Measurements from ENCODE around the gene C2orf15.
A peak's percentile ranks its signal among the peaks of the same experiment; 100 is the strongest.
"Not testable (repeated sequence)": the region's sequence is repeated elsewhere in the genome, so short reads cannot be mapped to it uniquely, and the experiment has no call there.

Gene C2orf15

GRCh38 chr2:99169534-99169933 lies 28.0 kb downstream of the C2orf15 start:
- peaks cover 67% of the 10 kb centered on the region for H3K36me3 ChIP-seq (ENCODE audit: control insufficient read depth, insufficient read depth, low read length, severe bottlenecking)
- H3K4me1 ChIP-seq (ENCODE audit: control insufficient read depth, insufficient read depth, low read length), result no peaks in the 10 kb centered on the region
- no peak overlapping the region for H3K4me3 ChIP-seq (ENCODE audit: low read length)
- no peak overlapping the region for H3K9ac ChIP-seq (ENCODE audit: low read length)
- DNase-seq (ENCODE audit: low read depth), result no peak
- no peaks in the 10 kb centered on the region for H3K9me3 ChIP-seq (ENCODE audit: control insufficient read depth, low read length)
- no peaks in the 10 kb centered on the region for H3K27me3 ChIP-seq (replicated peaks; ENCODE audit: control insufficient read depth, insufficient read depth, low read length)

DNA sequence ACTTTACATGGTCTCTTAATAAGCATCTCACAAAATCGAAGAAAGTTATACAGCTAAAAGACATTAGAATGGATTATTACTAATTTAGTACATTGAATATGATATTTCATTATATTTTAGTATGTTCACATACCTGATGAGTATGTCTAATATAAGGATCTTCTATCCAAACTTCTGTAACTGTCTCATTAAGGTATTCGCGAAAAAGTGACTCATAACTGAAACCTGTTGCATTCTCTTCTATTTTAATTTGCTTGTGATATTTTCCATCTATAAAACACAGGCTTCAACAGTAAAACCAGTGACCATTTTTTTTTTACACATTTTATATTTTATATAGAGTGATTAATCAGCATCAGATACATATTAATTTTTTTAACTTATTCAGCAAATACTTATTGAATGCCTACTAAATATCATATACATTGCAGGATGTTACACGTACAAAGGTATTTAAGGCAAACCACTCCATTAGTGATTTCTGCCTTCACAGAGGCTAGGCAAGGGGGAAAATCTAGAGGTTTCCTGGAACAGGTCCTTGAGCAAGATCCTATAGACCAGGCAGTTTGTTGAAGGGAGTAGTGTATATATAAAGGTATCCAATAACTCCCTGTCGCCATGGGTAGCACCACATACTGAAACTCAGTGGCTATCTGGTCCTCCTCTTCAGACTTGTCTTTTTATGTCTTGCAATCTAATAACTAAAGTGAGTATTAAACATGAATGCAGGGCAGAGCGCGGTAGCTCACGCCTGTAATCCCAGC lies 30.1 kb downstream of the C2orf15 start:
- Histone ChIP-seq H3K27me3 (replicated peaks; ENCODE audit: control insufficient read depth, insufficient read depth, low read length) (no peaks in the 10 kb centered on the region), H3K36me3 (ENCODE audit: control insufficient read depth, insufficient read depth, low read length, severe bottlenecking) (peaks cover 58% of the 10 kb centered on the region)

DNA sequence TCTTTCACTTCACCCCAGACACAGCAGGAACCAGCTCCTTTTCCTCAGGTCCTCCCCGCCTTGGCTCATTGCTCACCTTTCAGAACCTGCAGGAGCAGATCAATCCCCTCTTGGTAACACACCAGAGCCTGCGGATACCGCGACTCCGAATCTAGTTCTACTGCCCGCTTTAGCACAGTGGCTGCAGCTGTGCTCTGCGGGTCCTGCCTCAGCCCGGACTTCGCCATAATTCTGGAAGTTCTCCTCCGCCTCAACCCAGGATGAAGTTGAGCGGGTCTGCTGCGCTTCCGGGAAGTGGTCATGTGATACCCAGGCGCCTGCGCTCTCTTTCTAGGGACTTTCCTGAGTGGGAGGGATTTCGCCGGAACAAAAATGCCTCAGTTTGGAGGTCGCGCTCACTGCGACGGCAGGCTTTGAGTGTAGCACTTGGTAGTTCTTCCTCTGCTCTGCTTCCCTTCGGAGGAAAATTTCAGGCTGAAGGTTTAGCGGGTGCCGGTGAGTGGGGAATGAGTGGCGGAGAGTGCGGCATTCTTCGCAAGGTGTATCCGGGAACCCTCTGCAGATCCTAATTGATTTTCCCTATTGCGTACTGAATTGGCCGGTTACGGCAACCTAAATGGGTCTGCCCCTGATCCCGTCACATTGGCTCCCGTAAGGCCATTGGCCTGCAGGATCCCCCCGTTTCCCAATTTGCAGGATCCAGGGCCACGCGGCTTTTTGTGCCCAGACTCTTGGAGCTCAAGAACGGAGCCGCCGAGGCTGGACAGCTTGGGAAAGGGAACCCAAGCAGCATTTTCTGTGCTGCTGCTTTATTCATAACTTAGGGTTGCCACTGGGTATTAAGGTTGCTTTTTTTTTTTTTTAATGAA lies 39.5 kb downstream of the C2orf15 start, which contains the start of the genes MITD1 and MRPL30:
TSS of gene MITD1 (minus strand) at position 304 of the 869 bp plus-strand sequence. CDS start at position 227, 77 bp downstream.
TSS of gene MRPL30 (plus strand) at position 430 of the 869 bp plus-strand sequence. CDS start 5,020 bp downstream, outside the sequence.
- H3K4me3 ChIP-seq (ENCODE audit: low read length), result peak within 1 kb of the TSS; percentile 94
- no peaks in the 10 kb centered on the region for H3K36me3 ChIP-seq (ENCODE audit: control insufficient read depth, insufficient read depth, low read length, severe bottlenecking)
- H3K9ac ChIP-seq (ENCODE audit: low read length), result peak within 1 kb of the TSS; percentile 92
- peak; percentile 98 for DNase-seq (ENCODE audit: low read depth)
- H3K27me3 ChIP-seq (replicated peaks; ENCODE audit: control insufficient read depth, insufficient read depth, low read length), result no peaks in the 10 kb centered on the region
- peaks cover 34% of the 10 kb centered on the region for H3K4me1 ChIP-seq (ENCODE audit: control insufficient read depth, insufficient read depth, low read length)
- no peaks in the 10 kb centered on the region for H3K9me3 ChIP-seq (ENCODE audit: control insufficient read depth, low read length)

More for the DNA sequence above, 30.1 kb downstream of the C2orf15 start:
- no peak for DNase-seq (ENCODE audit: low read depth)
- Histone ChIP-seq H3K9ac (ENCODE audit: low read length) (no peak overlapping the region), H3K4me3 (ENCODE audit: low read length) (no peak overlapping the region), H3K4me1 (ENCODE audit: control insufficient read depth, insufficient read depth, low read length) (no peaks in the 10 kb centered on the region), H3K9me3 (ENCODE audit: control insufficient read depth, low read length) (no peaks in the 10 kb centered on the region)

DNA sequence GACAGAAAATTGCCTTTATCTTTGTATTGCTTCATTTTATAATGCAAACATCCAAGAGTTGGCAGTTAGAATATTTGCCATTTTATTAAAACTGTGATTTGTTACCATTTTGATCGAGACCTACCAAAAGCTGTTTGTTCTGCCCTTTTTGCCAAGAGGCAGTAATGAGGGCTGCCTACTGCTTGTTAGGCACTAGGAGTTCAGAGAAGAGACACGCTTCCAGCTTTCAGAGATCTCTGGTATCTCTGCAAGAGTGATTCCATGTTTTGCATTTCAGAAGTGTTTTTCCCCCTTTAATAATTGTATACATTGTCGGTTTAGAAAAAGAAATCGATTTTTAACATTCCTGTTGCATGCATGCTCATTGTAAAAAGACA lies 40.1 kb downstream of the C2orf15 start:
- Histone ChIP-seq H3K27me3 (replicated peaks; ENCODE audit: control insufficient read depth, insufficient read depth, low read length) (no peaks in the 10 kb centered on the region), H3K9ac (ENCODE audit: low read length) (peak overlapping the region; percentile 92), H3K36me3 (ENCODE audit: control insufficient read depth, insufficient read depth, low read length, severe bottlenecking) (peaks cover 2% of the 10 kb centered on the region), H3K4me3 (ENCODE audit: low read length) (peak overlapping the region; percentile 94), H3K4me1 (ENCODE audit: control insufficient read depth, insufficient read depth, low read length) (peaks cover 34% of the 10 kb centered on the region), H3K9me3 (ENCODE audit: control insufficient read depth, low read length) (no peaks in the 10 kb centered on the region)
- peak; percentile 20 for DNase-seq (ENCODE audit: low read depth)

GRCh38 chr2:99183025-99183424 lies 41.5 kb downstream of the C2orf15 start:
- Histone ChIP-seq H3K27me3 (replicated peaks; ENCODE audit: control insufficient read depth, insufficient read depth, low read length) (no peaks in the 10 kb centered on the region), H3K4me1 (ENCODE audit: control insufficient read depth, insufficient read depth, low read length) (peaks cover 28% of the 10 kb centered on the region), H3K36me3 (ENCODE audit: control insufficient read depth, insufficient read depth, low read length, severe bottlenecking) (peaks cover 9% of the 10 kb centered on the region), H3K4me3 (ENCODE audit: low read length) (no peak overlapping the region), H3K9ac (ENCODE audit: low read length) (no peak overlapping the region), H3K9me3 (ENCODE audit: control insufficient read depth, low read length) (no peaks in the 10 kb centered on the region)
- no peak for DNase-seq (ENCODE audit: low read depth)

- Histone ChIP-seq H3K9me3 (ENCODE audit: control insufficient read depth, low read length) (no peaks in the 10 kb centered on the region), H3K4me1 (ENCODE audit: control insufficient read depth, insufficient read depth, low read length) (peaks cover 18% of the 10 kb centered on the region), H3K36me3 (ENCODE audit: control insufficient read depth, insufficient read depth, low read length, severe bottlenecking) (peaks cover 26% of the 10 kb centered on the region), H3K4me3 (ENCODE audit: low read length) (no peak overlapping the region), H3K9ac (ENCODE audit: low read length) (no peak overlapping the region), H3K27me3 (replicated peaks; ENCODE audit: control insufficient read depth, insufficient read depth, low read length) (no peaks in the 10 kb centered on the region)
- no peak for DNase-seq (ENCODE audit: low read depth)
Observed at GRCh38 chr2:99184811-99185210, 43.3 kb downstream of the C2orf15 start.

- H3K9me3 ChIP-seq (ENCODE audit: control insufficient read depth, low read length), result no peaks in the 10 kb centered on the region
- H3K4me1 ChIP-seq (ENCODE audit: control insufficient read depth, insufficient read depth, low read length), result peaks cover 9% of the 10 kb centered on the region
- H3K27me3 ChIP-seq (replicated peaks; ENCODE audit: control insufficient read depth, insufficient read depth, low read length), result no peaks in the 10 kb centered on the region
- no peak overlapping the region for H3K9ac ChIP-seq (ENCODE audit: low read length)
- H3K36me3 ChIP-seq (ENCODE audit: control insufficient read depth, insufficient read depth, low read length, severe bottlenecking), result peaks cover 42% of the 10 kb centered on the region
- no peak for DNase-seq (ENCODE audit: low read depth)
- no peak overlapping the region for H3K4me3 ChIP-seq (ENCODE audit: low read length)
Observed at GRCh38 chr2:99187011-99187410, 45.5 kb downstream of the C2orf15 start.

DNA sequence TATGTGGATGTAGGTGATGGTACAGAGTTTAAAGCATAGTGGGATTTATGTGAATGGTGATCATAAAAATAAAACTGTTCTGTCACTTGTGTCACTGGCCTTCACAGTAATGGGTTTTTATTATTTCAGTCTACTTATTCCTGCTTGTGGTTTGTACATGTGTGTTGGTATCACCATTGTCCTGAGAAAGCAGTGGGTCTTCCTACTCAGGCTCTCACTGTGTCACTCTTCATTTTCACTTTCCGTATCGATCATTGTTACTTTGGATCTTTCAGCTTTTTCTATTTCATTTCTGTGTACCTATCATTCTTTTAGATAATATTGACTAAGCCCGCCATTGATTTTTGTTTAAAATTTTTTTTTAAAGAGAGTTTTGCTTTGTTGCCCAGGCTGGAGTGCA lies 46.9 kb downstream of the C2orf15 start:
- Histone ChIP-seq H3K9ac (ENCODE audit: low read length) (no peak overlapping the region), H3K4me1 (ENCODE audit: control insufficient read depth, insufficient read depth, low read length) (no peaks in the 10 kb centered on the region), H3K27me3 (replicated peaks; ENCODE audit: control insufficient read depth, insufficient read depth, low read length) (no peaks in the 10 kb centered on the region), H3K9me3 (ENCODE audit: control insufficient read depth, low read length) (no peaks in the 10 kb centered on the region), H3K4me3 (ENCODE audit: low read length) (no peak overlapping the region), H3K36me3 (ENCODE audit: control insufficient read depth, insufficient read depth, low read length, severe bottlenecking) (peaks cover 49% of the 10 kb centered on the region)
- DNase-seq (ENCODE audit: low read depth), result no peak

DNA sequence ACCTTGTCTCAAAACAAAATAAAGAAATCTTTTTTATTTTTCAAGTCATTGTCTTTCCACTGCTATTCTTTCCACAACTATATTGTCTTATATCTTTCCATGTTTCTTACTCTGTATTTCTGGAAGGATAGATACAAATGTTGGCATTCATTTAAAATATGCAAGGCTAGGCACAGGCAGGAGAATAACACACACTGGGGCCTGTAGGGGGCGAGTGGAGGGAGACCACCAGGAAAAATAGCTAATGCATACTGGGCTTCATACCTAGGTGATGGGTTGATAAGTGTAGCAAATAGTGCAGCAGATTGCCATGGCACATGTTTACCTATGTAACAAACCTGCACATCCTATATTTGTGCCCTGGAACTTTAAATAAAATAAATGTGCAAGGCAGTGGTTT lies 49.0 kb downstream of the C2orf15 start:
- Histone ChIP-seq H3K9me3 (ENCODE audit: control insufficient read depth, low read length) (no peaks in the 10 kb centered on the region), H3K4me1 (ENCODE audit: control insufficient read depth, insufficient read depth, low read length) (no peaks in the 10 kb centered on the region), H3K4me3 (ENCODE audit: low read length) (no peak overlapping the region), H3K36me3 (ENCODE audit: control insufficient read depth, insufficient read depth, low read length, severe bottlenecking) (peaks cover 65% of the 10 kb centered on the region), H3K27me3 (replicated peaks; ENCODE audit: control insufficient read depth, insufficient read depth, low read length) (no peaks in the 10 kb centered on the region), H3K9ac (ENCODE audit: low read length) (no peak overlapping the region)
- DNase-seq (ENCODE audit: low read depth), result no peak

DNA sequence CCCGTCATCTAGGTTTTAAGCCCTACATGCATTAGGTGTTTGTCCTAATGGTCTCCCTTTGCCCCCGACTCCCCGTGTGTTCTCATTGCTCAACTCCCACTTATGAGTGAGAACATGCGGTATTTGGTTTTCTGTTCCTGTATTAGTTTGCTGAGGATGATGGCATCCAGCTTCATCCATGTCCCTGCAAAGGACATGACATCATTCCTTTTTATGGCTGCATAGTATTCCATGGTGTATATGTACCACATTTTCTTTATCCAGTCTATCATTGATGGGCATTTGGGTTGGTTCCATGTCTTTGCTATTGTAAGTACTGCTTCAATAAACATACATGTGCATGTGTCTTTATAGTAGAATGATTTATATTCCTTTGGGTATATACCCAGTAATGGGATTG lies 50.9 kb downstream of the C2orf15 start:
- H3K4me1 ChIP-seq (ENCODE audit: control insufficient read depth, insufficient read depth, low read length); H3K9me3 ChIP-seq (ENCODE audit: control insufficient read depth, low read length); H3K27me3 ChIP-seq (replicated peaks; ENCODE audit: control insufficient read depth, insufficient read depth, low read length); H3K9ac ChIP-seq (ENCODE audit: low read length); DNase-seq (ENCODE audit: low read depth); H3K4me3 ChIP-seq (ENCODE audit: low read length): not testable (repeated sequence)
- H3K36me3 ChIP-seq (ENCODE audit: control insufficient read depth, insufficient read depth, low read length, severe bottlenecking), result peaks cover 75% of the 10 kb centered on the region

- Histone ChIP-seq H3K27me3 (replicated peaks; ENCODE audit: control insufficient read depth, insufficient read depth, low read length) (no peaks in the 10 kb centered on the region), H3K4me1 (ENCODE audit: control insufficient read depth, insufficient read depth, low read length) (no peaks in the 10 kb centered on the region), H3K4me3 (ENCODE audit: low read length) (no peak overlapping the region), H3K36me3 (ENCODE audit: control insufficient read depth, insufficient read depth, low read length, severe bottlenecking) (peaks cover 50% of the 10 kb centered on the region), H3K9ac (ENCODE audit: low read length) (no peak overlapping the region), H3K9me3 (ENCODE audit: control insufficient read depth, low read length) (no peaks in the 10 kb centered on the region)
- DNase-seq (ENCODE audit: low read depth), result no peak
Observed at GRCh38 chr2:99198103-99198841, 56.8 kb downstream of the C2orf15 start.

Data from adipocyte (in vitro differentiated cells).